ENCODE measurements around the gene CLK3.

CLK3 gene

DNA sequence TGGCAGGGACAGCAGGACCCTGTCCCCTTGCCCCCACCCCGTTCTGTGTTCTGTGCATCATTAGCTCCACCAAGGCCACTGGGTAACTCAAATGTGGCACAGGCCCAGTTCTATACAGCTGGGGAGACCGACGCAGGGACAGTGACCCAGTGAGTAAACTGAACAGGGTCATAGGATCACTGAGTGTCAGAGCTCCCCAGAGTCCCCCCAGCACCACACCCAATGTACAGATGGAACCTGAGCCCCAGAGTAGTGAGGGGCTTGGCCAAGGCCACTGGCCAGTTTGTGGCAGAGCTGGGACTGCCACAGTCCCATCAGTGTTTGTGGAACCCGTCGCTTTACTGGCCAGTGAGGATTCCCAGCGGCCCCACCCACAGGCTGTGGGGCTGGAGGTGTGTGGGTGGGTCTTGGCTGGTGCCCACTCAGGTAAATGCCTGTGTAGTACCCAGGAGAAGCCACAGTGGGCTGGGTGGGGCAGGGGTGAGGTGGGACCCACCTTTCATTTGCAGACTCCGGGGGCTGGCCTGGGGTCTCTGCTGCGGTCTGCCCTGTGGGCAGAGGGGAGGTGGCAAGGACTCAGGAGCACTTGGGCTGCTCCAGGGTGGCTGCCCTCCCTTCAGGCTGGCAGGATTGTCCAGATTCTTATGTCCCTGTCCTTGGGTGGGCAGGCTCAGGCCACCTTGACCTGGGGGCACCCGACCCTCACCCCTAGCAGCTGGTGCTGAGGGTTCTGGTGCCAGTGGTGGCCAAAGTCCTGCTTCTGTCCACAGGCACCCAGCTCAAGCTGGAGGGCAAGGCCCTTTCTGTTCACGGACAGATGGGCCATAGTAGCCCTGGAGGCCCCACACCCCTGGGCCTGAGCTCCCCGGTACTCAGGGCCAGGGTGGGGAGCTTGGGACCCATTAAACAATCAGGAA lies 11.6 kb upstream of the CLK3 start:
- no peak for DNase-seq

DNA sequence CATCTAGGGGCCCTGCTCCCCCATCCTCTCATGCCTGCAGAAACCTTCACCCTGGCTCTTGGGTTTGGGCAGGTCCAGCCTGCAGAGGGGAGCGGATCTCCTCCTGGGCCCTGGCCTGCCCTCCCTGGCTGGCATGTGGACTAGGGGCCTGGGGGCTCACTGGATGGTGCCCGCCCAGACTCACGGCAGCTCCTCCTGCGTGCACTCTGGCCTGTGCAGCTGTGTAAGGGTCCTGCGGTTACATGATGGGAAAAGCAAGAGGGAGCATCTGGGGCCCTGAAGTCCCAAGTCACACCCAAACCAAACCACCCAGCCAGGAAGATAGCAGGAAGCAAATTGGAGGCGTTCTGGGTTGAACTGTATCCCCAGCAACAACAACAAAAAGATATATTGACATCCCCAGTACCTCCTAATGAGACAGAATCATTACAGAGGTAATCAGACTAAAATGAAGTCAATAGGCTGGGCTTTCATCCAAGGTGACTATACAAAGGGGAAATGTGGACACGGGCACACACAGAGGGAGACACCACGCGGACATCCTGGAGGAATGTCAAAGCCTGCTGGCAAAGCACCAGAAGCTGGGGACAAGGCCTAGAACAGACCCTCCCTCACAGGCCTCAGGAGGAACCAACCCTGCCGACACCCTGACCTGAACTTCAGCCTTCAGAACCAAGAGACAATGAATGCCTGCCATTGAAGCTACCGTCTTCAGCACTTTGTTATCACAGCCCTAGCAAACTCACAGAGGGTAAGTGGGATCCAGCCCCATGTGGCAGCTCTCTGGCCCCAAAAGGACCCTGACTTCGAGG lies 10.4 kb upstream of the CLK3 start:
- no peak for DNase-seq

DNA sequence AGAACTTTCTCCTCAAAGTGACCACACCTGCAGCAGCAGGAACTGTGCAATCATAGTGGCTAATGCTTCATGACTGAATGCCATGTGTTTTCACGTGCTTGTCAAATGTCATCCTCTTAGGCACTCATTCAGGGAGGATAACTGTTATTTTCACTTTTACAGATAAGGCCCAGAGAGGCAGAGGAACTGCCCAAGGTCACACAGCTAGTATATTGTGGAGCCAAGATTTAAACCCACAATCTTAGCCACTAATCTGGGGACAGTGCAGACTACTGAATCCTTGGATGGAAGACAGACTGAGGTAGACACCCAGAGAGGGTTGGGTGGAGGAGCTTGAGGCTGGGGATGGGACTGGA lies 9.9 kb upstream of the CLK3 start:
- DNase-seq = no peak

DNA sequence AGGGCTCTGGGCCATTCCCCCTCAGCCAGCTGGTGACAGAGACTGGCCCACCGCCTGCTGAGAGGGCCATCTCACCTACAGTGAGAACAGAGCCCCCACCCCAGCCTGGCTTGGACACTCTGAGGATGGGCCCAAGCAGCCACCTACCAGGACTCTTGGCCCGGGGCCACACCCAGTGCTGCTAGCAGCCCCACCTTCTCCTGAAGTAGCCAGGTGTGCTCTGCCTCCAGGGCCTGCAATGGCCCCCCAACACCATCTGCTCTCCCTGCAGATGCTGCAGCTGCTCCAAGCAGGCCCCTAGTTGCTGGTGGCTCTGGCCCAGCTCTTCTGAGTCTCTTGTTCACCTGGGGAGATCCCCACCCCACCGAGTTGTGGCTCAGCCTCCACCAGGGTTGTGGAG lies 6.8 kb upstream of the CLK3 start:
- DNase-seq = no peak

DNA sequence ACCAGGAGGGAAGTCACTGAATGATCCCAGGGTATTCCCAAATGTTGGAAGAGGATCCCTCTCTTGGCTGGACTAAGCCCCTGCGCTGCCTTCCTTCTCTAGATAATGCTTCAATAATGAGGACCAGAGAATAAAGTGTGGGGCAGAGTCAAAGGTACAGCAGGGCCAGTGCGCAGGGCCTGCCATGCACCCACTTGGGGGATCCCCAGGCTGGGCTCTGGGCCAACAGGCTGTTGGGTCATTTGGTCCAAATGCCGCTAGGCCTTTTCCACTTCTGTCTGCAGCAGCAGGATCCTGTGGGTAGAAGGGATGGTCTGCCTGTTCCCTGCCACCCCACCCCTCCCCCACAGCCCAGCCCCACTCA lies 5.7 kb upstream of the CLK3 start:
- no peak for DNase-seq

DNA sequence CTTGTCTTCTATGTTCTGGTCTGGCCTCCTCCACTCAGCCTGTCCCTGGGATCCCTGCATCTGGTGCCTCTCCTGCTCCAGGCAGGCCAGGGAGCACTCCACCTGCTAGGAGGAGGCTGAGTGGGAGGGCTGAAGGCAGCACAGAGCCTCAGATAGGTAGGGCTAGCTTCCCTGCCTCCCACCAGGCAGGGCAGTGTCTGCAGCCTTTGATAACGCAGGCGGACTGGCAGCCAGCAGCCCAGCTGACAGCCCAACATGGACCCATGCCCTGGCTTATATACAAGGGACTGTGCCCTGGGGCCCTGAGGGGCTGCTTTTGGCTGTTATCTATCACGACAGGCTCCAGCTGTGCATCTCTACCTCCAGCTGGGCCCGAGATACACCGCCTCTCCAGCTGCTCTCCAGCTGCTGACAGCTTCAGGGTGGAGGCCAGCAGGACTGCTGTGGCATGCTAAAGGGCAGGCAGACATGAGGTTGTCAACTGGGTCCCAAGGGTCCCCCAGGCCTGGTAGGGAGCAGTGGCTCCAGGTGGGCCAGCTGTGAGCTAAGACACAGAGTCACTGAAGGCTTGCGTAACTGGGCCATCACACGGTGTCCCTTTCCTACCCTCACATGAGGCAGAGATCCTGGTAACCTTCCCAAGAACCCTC lies 5.2 kb upstream of the CLK3 start:
- no peak for DNase-seq

DNA sequence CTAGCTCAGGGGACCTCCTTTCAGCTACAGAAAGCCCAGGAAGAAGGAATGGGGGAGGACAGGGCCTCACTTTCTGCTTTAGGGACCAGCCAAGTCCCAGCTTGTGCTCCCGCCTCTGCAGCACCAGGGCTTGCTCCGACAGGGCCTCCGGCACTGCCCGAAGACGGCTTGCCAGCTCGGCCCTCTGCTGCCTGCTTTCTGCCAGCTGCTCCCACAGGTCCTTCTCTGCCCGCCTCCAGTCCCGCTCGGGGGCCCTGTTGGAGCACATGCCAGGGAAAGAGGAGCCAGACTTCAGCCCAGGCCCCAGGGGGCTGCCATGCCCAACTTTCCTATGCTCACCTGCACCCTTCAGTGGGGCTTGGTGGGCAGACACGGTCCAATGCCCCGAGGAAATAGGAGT lies 4.3 kb upstream of the CLK3 start:
- no peak for DNase-seq

DNA sequence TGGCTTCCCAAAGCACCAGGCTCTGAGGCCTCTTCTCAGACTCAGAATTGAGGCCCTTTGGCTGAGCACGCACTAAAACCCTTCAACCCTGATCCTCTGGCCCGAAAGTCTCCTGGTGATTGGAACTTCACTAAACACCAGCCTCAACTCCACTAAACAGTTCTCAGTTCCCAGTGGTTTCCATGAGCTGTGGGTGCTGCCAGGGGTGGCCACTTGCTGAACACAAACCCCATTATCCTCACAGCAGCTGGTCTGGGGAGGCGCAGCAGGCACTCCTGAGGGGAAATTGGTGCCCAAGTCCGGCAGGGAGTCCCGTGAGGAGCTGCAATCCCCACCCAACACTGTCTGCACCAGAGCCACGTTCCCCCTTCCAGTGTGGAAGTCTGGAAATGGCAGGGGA lies 3.8 kb upstream of the CLK3 start:
- DNase-seq = no peak

DNA sequence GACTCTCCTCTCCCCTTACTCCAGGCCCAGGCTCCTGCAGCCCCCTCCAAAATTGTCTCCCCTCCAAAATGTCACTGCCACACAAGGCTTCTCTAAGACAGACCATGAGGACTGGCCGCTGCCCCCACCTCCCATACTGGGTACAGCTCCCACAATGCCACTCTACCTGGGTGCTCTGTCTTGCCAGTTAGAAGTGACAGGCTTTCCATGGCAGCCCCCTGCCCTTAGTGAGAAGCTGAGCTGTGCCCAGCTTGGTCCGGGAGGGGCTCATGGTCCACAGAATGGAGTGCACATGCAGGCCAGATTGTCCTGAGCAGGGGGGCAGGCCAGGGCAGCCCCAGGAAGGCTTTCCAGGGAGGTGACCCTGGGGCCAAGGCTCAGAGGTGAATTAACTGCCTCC lies 3.0 kb upstream of the CLK3 start:
- DNase-seq = no peak

DNA sequence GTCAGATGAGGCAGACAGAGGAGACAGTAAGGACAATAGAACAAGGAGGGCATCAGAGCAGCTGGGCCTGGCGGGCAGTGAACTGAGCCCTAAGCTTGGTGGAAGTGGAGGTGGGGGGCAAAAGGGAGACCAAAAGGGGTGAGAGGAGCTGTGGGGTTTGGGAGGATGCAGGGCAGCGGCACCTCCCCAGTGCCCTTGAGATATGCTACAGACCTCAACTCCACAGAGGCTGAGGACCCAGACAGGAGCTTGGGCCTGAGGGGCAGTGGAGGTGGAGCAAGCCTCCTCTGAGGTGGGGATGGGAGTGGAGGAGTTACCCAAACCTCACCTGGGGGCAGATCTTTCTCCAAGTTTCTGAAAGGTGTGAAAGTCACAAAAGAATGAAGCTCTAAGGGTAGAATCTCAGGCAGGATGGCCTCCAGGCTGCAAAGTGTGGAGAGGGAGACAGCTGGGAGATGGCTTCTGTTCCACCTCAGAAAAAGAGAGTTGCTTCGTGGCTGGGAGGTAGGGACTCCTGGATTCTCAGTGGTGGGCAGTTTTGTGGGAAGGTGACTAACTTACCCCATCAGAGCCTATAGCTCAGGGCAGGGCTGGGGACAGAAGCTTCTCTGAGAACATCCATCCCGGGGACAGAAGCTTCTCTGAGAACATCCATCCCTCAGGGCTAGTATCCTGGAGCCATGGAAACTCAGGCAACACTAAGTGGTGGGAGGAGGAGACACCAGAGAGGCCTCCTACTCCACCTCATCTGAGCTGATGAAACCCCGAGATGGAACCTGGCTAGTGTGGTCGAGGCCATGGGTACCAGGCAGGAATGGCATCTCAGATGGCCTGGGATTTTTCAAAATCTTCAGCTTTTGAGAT lies 2.3 kb upstream of the CLK3 start:
- no peak for DNase-seq

DNA sequence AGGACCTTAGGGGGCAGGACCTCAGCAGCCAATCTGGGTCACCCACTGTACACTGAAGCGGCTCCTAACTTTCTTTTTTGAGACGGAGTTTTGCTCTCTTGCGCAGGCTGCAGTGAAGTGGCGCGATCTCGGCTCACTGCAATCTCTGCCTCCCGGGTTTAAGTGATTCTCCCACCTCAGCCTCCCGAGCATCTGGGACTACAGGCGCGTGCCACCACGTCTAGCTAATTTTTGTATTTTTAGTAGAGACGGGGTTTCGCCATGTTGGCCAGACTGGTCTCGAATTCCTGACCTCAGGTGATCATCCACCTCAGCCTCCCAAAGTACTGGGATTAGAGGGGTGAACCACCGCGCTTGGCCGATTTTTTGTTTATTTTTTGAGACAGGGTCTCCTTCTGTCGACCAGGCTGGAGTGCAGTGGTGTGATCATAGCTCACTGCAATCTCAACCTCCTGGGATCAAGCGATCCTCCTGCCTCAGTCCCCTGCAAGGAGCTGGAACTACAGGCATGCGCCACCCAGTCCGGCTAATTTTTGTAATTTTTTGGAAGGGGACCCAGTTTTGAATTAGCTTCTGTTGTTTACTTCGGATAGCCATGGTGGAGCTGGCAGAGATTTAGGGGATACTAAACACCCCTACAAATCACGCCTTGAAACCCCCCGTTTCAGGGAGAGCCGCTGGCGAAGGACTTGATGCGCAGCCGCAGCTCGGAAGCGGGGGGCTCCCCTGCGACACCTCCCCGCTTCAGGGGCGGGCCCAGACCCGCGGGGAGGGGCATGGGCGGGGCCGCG lies 1.5 kb upstream of the CLK3 start:
- no peak for DNase-seq

DNA sequence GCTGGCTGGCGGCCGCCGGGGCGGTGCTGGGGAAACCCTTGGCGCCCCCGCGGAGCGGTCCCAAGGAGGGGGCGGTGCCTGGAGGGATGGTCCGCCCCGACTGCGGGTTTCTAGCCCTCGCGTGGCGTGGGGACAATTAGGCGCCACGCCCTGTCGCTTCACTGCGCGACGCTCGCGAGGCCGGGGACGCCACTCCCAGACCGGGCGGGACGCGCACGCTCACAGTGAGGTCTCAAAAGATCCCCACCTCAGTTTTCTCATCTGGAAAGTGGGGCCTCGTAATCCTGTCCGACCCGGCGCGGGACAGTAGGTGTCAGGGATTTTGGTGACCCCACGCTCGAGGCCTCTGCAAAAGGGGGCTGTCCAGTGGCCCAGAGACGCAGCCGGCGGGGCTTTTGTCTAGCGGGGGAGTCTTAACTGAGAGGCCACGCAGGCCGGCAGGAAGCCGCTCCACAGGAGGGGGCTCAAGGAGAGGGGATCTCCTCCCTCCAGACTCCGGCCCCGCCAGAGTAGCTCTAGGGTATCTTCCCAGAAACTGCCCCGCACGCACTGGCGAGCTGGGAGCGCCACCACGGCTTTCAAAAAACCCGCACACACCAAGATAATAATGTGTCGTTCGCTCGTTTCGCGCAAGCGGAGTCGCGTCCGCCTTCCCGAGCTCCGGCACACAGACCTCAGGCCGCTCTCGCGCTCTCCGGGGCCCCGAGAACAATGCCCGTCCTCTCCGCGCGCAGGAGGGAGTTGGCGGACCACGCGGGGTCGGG lies 710 bp upstream of the CLK3 start:
- peak; percentile 88 for DNase-seq

DNA sequence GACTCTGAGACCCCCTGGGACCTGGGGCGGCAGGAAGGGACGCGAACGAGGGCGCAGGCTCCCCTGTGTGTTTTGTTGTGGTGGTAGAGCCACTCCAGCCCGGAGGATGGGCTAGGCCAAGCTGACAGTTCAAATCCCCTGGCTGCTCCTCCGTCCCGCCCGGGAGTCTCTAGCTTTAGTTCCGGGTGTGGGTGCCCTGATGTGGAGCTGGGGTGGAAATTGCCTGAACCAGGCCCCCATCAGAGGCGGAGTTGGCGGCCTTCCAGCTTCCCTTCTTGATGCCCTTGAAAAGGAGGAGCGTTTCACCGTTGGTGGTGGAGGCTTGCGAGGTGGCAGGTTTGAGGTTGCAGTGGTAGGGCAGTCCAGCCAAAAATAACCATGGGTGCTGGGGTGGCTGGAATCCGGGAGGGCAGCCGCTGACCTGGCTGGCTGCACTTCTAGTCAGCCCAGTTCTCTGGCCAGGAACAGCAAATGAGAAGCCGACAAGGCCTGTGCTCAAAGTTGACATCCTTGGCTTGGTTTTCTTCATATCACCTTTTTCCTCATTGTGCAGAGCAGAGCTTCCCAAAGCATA lies 817 bp downstream of the CLK3 start:
- DNase-seq = peak; percentile 55

DNA sequence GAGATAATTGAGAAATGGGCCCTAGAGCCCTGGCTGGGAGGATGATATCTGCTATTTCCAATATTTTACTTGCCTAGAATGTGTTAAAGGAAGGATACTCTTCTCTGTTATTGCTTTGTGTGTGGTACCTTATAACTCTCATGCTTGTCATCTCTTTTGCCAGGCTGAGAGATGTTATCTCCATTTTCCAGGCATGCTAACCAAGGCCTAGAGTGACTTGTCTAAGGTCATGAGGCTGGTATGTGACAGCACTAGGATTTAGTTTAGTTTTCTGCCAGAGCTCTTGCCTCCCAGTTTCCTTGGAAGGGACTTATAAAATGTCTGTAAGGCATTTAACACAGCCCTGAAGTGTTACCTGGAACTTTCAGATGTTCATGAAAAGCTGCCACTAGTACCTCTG lies 1.4 kb downstream of the CLK3 start:
- no peak for DNase-seq

DNA sequence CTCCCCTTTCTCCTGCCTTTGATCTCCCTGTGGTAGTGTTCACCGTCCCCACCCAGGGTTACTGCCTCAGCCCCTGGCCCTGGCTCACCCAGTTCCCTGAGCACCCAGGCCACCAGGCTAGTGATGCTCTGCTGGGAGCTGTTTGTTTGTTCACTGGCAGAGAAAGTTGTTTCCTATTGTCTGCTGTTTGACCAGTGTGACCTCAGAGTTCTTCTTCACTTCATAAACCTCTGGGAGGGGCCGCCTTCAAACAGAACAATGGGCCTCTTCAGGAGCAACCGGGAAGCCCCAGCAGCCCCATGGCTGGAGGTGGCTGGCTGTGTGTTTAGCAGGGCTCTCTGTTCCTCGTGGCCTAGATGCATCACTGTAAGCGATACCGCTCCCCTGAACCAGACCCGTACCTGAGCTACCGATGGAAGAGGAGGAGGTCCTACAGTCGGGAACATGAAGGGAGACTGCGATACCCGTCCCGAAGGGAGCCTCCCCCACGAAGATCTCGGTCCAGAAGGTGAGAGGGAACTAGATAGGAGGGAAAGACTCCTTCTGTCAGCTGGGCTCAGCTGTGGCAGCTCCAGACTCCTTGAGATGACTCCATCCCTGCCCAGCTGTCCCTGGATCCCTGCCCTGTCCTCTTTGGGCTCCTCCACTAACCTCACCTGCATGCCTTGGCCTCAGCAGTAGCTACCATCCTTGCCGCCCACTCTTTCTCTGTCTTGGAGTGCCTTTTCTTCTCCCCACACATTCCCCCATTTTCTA lies 3.4 kb downstream of the CLK3 start:
- no peak for DNase-seq

DNA sequence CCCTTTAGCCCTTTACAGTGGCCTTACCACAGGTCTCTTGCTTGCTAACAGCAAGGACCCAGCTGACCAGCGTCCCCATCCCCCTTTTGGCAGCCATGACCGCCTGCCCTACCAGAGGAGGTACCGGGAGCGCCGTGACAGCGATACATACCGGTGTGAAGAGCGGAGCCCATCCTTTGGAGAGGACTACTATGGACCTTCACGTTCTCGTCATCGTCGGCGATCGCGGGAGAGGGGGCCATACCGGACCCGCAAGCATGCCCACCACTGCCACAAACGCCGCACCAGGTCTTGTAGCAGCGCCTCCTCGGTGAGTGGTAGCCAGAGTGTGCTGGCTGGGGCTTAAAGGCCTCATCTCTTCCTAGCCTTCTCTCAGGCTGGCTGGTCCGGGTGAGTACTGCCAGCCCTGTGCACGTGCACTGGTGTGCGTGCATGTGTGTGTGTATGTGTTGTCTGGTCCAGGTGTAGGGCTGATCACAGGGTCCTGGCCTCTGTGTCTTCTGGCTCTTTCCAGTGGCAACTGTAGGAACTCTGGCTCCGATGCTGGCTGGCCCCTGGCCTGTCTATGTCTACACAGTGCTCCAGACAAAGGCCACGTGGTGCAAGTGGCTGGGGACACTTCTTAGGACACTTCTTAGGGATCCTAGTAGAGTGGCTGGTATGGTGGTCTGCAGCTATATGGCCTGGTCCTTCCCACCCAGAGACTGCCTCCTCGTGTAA lies 4.4 kb downstream of the CLK3 start:
- no peak for DNase-seq

DNA sequence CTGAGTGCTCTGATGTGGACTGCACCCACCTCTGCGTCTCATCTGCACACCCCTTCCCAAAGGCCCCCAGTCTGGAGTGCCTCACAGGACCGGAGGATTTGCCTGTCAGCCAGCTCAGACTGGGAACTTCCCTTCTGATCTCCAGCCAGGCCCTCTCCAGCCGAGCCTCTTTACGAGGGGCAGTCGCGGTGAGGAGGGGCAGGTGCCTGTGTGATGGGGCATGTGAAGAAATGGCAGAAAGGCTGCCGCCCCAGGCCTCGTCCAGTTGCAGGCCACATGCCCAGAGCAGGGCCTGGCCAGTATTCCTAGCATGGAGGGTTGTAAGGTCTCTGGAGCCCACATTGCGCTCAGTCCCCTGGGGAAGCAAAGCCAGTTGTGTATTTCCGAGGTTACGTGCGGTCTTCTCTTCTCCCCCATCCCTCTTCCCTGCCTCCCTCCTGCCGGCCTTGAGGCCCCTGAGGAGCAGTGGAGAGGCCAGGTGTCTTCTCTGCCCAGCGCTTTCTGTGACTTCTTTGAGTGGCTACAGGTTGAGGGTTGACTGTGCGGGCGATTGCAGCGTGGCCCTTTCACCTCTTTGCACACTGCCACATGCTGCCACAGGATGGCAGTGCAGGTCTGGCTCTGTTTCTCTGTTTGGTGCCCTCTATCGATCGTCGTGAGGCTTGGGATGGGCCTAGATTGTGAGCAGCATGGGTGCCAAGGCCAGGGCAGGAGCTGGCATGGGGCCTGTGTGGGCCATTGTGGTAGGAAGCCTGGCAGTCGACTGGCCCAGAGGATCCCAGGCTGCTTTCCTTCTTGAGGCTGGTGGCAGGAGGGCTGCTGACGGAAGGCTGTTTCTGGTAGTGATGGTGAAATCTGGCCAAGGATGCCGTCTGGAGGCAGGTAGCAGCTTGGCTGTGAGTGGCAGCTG lies 5.3 kb downstream of the CLK3 start:
- peak; percentile 93 for DNase-seq

DNA sequence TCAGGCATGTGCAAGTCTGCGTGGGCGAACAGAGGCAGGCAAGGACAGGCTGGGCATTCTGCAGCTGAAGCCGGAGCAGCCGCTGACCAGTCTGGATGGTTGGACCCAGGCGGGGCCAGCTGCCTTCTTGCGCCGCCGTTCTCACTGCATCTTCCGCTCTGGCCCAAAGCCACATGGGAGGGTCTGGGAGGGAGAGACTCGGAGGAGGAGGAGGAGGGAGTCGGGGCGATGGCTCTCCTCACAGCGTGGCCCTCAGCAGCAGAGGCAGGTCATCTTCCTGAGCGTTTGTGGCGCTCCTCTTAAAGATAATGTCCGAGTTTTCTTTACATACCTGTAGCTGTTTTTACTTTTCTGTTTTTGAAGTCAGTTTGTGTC lies 5.9 kb downstream of the CLK3 start:
- no peak for DNase-seq

Measured in 8988T (cell line).